Mucosa of descending colon (tissue), 3 donors: ENCODE data around the gene U2AF2. TPM values are rescaled to one million over a fixed set of nuclear protein-coding genes. Genes with fewer than 3 reads are reported as not detected.
A peak's percentile ranks its signal among the peaks of the same experiment; 100 is the strongest.

Experiments used
- ATAC-seq: fragments of 200-7000 bp; cut with Tn5 transposase; one replicate; pipeline ENCODE4 v1.9.1; 2020; ENCODE audit warnings: mild to moderate bottlenecking, moderate library complexity
- DNase-seq, 3 donors: peaks; one replicate each; pipeline ENCODE4 v3.0.0-alpha.2; 2020
- H3K36me3 ChIP-seq: fragments of 200-600 bp; one replicate; pipeline ENCODE4 v1.8.0; 2021; ENCODE audit warnings: low read depth, mild to moderate bottlenecking
- H3K4me1 ChIP-seq: fragments of 200-600 bp; one replicate; pipeline ENCODE4 v1.8.0; 2021; ENCODE audit warnings: low read depth, mild to moderate bottlenecking
- H3K4me3 ChIP-seq: fragments of 200-600 bp; one replicate; pipeline ENCODE4 v1.8.0; 2021; ENCODE audit warnings: mild to moderate bottlenecking
- H3K9me3 ChIP-seq: fragments of 200-600 bp; one replicate; pipeline ENCODE4 v1.8.0; 2021; ENCODE audit warnings: mild to moderate bottlenecking
- CTCF ChIP-seq: fragments of 200-600 bp; IDR thresholded peaks from one replicate; pipeline ENCODE4 v1.8.0; 2022; ENCODE audit warnings: antibody characterized with exemption, mild to moderate bottlenecking
- intact Hi-C, 2 donors: fragments of 100-400 bp; cut with DNase I in 1 of 2; cut with micrococcal nuclease in 1 of 2; formaldehyde crosslinking; loops; one replicate each; pipeline versions ENCODE4 v1.11.0 to v1.11.1; 2022; cut with DNase I, micrococcal nuclease
- total RNA-seq, 3 donors: library from RNA; stranded (reverse); fragmentation: NEBNext Ultra II Directional in 2 of 3; extraction: Animal tissue kit (Norgen Biotek cat#: 25700) in 2 of 3; gene quantifications; one replicate each; pipeline versions ENCODE4 v1.2.1 to v1.2.4, GENCODE V29; 2021 to 2023
- donor health status: DM: no; HTN: no; CAD: no; lungs with moderate emphysema.
- donor health status: DM: no; HTN: no; CAD: no.
- donor health status: DM: no; HTN: yes; CAD: no.

The U2AF2 gene
- total RNA-seq, 3 donors from 2014 or later: 162 to 194 (median 163) TPM

GRCh38 chr19:55623130-55623529, 31.7 kb upstream of the U2AF2 start:
- no peak overlapping the region for H3K4me3 ChIP-seq
- DNase-seq (no peak), ATAC-seq (no peak)
- TF ChIP-seq CTCF: no peak
- intact Hi-C loops: no loop called here
- H3K4me1 ChIP-seq: peaks cover 4% of the 10 kb centered on the region
- H3K36me3 ChIP-seq: no peaks in the 10 kb centered on the region
- no peaks in the 10 kb centered on the region for H3K9me3 ChIP-seq

- ATAC-seq (no peak), DNase-seq (no peak)
- no peak overlapping the region for H3K4me3 ChIP-seq
- intact Hi-C loops: no loop called here
- H3K4me1 ChIP-seq: peaks cover 4% of the 10 kb centered on the region
- TF ChIP-seq CTCF: no peak
- no peaks in the 10 kb centered on the region for H3K36me3 ChIP-seq
- no peaks in the 10 kb centered on the region for H3K9me3 ChIP-seq
Observed at GRCh38 chr19:55623561-55623960, 31.3 kb upstream of the U2AF2 start.

- peak within 1 kb of the TSS; percentile 17 for H3K4me3 ChIP-seq
- peak; percentile 93 to 95 (median 94) for DNase-seq
- intact Hi-C loops: no loop called here
- peak; percentile 97 for ATAC-seq
- no peaks in the 10 kb centered on the region for H3K9me3 ChIP-seq
- TF ChIP-seq CTCF: no peak
- H3K4me1 ChIP-seq: peaks cover 4% of the 10 kb centered on the region
- H3K36me3 ChIP-seq: no peaks in the 10 kb centered on the region
Observed at GRCh38 chr19:55624109-55625003, 30.5 kb upstream of the U2AF2 start, which contains the start of gene ZNF784. Gene ZNF784 (minus strand): TSS chr19:55624566. CDS start chr19:55624561, 5 bp downstream.

- Histone ChIP-seq H3K9me3 (no peaks in the 10 kb centered on the region), H3K36me3 (no peaks in the 10 kb centered on the region), H3K4me3 (no peak overlapping the region), H3K4me1 (peaks cover 4% of the 10 kb centered on the region)
- intact Hi-C loops: no loop called here
- no peak for TF ChIP-seq CTCF
- ATAC-seq (no peak), DNase-seq (no peak)
Observed at GRCh38 chr19:55625004-55625326, 29.9 kb upstream of the U2AF2 start.

- peak in 1 of 3 donors; percentile 26 for DNase-seq
- intact Hi-C loops: no loop called here
- no peak for TF ChIP-seq CTCF
Observed at GRCh38 chr19:55626350-55626749, 28.5 kb upstream of the U2AF2 start.

More at GRCh38 chr19:55626350-55626749, 28.5 kb upstream of the U2AF2 start:
- Histone ChIP-seq H3K4me1 (peaks cover 4% of the 10 kb centered on the region), H3K36me3 (no peaks in the 10 kb centered on the region), H3K4me3 (no peak overlapping the region), H3K9me3 (no peaks in the 10 kb centered on the region)
- ATAC-seq: no peak
